Brain microvascular endothelial cell (primary cell): Measurements from ENCODE around the gene PALLD.
"Not testable (repeated sequence)": the region's sequence is repeated elsewhere in the genome, so short reads cannot be mapped to it uniquely, and the experiment has no call there.

ENCODE experiments used
- DNase-seq: peaks from one replicate; pipeline ENCODE4 v3.0.0-alpha.2; 2020
- H3K27ac ChIP-seq: fragments of 250-450 bp; sonication (Bioruptor Pico); 2 replicates; pipeline ENCODE4 v1.5.1; 2020; ENCODE audit warnings: mild to moderate bottlenecking, moderate library complexity
- H3K27me3 ChIP-seq: fragments of 250-450 bp; sonication (Bioruptor Pico); replicated peaks from 2 replicates; pipeline ENCODE4 v1.5.1; 2020; ENCODE audit warnings: mild to moderate bottlenecking
- H3K36me3 ChIP-seq: fragments of 250-450 bp; sonication (Bioruptor Pico); replicated peaks from 2 replicates; pipeline ENCODE4 v1.5.1; 2020; ENCODE audit warnings: mild to moderate bottlenecking
- H3K4me3 ChIP-seq: 2 replicates; pipeline ENCODE4 v1.5.1; 2011; ENCODE audit warnings: low read depth, mild to moderate bottlenecking, control low read depth, low read length, moderate library complexity
- in situ Hi-C: cut with HindIII; loops from 2 replicates; pipeline ENCODE4 v1.10.0; 2017; ENCODE audit warnings: low sequenced_read_pairs, low pct_ligation_motif_present
- TF ChIP-seq, protein P1 (sequence below): IDR thresholded peaks from 2 replicates; pipeline ENCODE4 v1.5.1; 2011; ENCODE audit warnings: low read depth, mild to moderate bottlenecking, moderate library complexity, low read length, control low read depth, inconsistent platforms; ENCODE audit errors: missing control alignments

Gene PALLD

DNA sequence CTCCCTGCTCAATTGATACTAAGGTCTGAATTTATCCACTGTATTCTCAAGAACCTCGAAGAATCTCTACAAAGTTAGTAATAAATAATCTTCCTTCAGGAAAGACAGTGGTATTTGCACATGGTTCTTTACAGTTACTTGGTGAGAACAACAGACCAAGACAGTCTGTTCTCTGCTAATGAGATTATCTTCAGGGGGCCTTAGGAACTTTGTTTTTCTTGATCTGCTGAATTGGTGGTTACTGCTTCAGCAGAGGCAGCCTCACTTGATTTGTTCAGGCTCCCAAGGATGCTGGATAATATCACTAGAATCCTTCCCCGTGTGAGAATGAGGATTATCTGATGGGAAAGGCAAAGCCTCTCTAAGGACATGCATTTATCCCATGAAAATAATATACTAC lies 448.4 kb downstream of the PALLD start:
- H3K36me3 ChIP-seq = no peaks in the 10 kb centered on the region
- no peak overlapping the region for H3K27ac ChIP-seq
- TF ChIP-seq, protein P1, sequence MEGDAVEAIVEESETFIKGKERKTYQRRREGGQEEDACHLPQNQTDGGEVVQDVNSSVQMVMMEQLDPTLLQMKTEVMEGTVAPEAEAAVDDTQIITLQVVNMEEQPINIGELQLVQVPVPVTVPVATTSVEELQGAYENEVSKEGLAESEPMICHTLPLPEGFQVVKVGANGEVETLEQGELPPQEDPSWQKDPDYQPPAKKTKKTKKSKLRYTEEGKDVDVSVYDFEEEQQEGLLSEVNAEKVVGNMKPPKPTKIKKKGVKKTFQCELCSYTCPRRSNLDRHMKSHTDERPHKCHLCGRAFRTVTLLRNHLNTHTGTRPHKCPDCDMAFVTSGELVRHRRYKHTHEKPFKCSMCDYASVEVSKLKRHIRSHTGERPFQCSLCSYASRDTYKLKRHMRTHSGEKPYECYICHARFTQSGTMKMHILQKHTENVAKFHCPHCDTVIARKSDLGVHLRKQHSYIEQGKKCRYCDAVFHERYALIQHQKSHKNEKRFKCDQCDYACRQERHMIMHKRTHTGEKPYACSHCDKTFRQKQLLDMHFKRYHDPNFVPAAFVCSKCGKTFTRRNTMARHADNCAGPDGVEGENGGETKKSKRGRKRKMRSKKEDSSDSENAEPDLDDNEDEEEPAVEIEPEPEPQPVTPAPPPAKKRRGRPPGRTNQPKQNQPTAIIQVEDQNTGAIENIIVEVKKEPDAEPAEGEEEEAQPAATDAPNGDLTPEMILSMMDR = no peak
- DNase-seq = no peak
- H3K27me3 ChIP-seq = no peaks in the 10 kb centered on the region
- no peak overlapping the region for H3K4me3 ChIP-seq
- in situ Hi-C loops = no loop called here

DNA sequence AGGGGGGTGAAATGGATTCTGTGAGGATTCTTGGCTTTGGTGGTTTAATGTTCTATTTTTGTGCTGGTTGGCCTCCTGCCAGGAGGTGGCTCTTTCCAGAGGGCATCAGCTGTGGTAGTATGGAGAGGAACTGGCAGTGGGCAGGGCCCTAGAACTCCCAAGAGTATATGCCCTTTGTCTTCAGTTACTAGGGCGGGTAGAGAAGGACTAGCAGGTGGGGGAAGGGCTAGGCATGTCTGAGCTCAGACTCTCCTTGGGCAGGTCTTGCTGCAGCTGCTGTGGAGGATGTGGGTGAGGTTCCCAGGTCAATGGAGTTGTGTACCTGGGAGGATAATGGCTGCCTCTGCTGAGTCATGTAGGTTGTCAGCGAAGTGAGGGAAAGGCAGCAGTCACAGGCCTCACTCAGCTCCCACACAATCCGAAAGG lies 456.0 kb downstream of the PALLD start:
- DNase-seq, H3K4me3 ChIP-seq, in situ Hi-C loops, H3K27me3 ChIP-seq, H3K27ac ChIP-seq, H3K36me3 ChIP-seq: not testable (repeated sequence)

DNA sequence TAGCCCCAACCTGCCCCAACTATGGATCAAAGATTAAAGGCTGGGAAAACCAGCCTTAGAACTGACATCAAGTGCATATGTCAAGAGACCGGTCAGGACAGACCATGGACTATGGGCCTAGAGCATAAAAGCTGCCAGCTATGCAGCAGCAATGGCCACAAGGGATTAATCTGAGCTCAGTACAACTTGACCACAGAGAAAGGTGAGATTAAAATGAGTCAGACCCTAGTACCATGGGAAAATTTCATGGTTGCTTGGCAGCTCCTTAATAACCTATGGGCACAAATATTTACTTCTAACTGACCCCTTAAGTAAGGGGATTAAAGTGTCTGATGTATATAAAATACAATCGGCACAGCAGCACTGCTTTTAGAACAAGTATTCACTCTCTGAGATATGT lies 458.8 kb downstream of the PALLD start:
- in situ Hi-C loops = no loop called here
- DNase-seq = no peak
- Histone ChIP-seq H3K27me3 (no peaks in the 10 kb centered on the region), H3K36me3 (no peaks in the 10 kb centered on the region), H3K4me3 (no peak overlapping the region), H3K27ac (no peak overlapping the region)
- TF ChIP-seq, protein P1 = no peak

DNA sequence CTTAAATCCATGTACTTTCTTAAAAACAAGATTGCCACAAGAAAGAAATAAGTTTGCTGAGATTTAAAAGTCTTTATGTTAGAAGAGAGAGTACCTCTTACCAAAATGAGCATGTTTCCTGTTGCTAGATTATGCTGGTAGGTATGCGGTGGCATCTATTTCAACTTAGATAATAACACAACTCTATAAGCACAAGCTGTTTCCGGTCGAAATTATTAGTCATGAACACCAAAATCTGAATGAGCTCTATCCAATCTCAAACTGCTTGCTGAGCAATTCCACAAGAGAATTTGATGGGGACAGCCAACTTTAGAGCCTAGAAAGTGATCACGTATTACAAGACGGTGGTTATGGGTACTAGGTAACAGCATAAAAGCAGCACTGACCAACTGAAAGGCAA lies 463.9 kb downstream of the PALLD start:
- H3K27ac ChIP-seq = no peak overlapping the region
- H3K27me3 ChIP-seq = no peaks in the 10 kb centered on the region
- DNase-seq = no peak
- H3K4me3 ChIP-seq = no peak overlapping the region
- in situ Hi-C loops = no loop called here
- H3K36me3 ChIP-seq = no peaks in the 10 kb centered on the region
- TF ChIP-seq, protein P1 = no peak

DNA sequence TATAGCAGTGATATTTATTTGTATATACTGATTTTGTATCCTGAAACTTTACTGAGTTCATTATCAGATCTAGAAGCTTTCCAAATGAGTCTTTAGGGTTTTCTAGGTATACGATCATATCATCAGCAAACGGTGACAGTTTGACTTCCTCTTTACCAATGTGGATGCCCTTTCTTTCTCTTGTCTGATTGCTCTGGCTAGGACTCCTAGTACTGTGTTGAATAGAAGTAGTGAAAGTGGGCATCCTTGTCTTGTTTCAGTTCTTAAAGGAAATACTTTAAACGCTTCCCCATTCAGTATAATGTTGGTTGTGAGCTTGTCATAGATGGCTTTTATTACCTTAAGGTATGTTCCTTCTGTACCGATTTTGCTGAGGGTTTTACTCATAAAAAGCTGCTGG lies 475.7 kb downstream of the PALLD start:
- DNase-seq = no peak
- Histone ChIP-seq H3K4me3 (no peak overlapping the region), H3K36me3 (peaks cover 2% of the 10 kb centered on the region), H3K27me3 (no peaks in the 10 kb centered on the region), H3K27ac (no peak overlapping the region)
- TF ChIP-seq, protein P1 = no peak
- in situ Hi-C loops = no loop called here
